BJ (cell line): ENCODE measurements around the gene NRGN. TPM values are rescaled to one million over a fixed set of nuclear protein-coding genes. Genes with fewer than 3 reads are reported as not detected.
A peak's percentile ranks its signal among the peaks of the same experiment; 100 is the strongest.

Source experiments
- CTCF ChIA-PET: fragments of 350-600 bp; formaldehyde crosslinking; extraction: SDS; loops from one replicate; lab custom pipeline; 2021; ENCODE audit warnings: antibody characterized with exemption, inconsistent platforms; lab: Yijun Ruan, JAX
- POLR2A ChIA-PET: fragments of 300-600 bp; sonication (Branson Sonifier 250); formaldehyde crosslinking; extraction: SDS; loops from one replicate; lab custom pipeline; 2021; ENCODE audit warnings: antibody characterized with exemption; lab: Charles Lee
- DNase-seq: peaks from one replicate; pipeline ENCODE4 v3.0.0-alpha.2; 2011; ENCODE audit warnings: low read depth
- H3K27me3 ChIP-seq: 2 replicates; pipeline ENCODE4 v1.6.0; 2011; ENCODE audit warnings: low read length; ENCODE audit not compliant: control insufficient read depth, insufficient read depth
- H3K36me3 ChIP-seq: 2 replicates; pipeline ENCODE4 v1.5.1; 2011; ENCODE audit warnings: low read length; ENCODE audit not compliant: control insufficient read depth, insufficient read depth
- H3K4me3 ChIP-seq: 2 replicates; pipeline ENCODE4 v1.5.1; 2011; ENCODE audit warnings: low read depth, mild to moderate bottlenecking, control low read depth, low read length
- CTCF ChIP-seq: IDR thresholded peaks from 2 replicates; pipeline ENCODE4 v1.5.1; 2011; ENCODE audit warnings: low read depth, mild to moderate bottlenecking, control low read depth, inconsistent platforms, low read length, moderate library complexity; ENCODE audit not compliant: insufficient read depth
- polyA plus RNA-seq: library from polyadenylated mRNA; depleted of rRNA; stranded (reverse); fragments of >200 nt; gene quantifications from 2 replicates; pipeline ENCODE4 v1.2.3, GENCODE V29; 2011

Gene NRGN
- polyA plus RNA-seq, 1 experiment, result 1.6 TPM

DNA sequence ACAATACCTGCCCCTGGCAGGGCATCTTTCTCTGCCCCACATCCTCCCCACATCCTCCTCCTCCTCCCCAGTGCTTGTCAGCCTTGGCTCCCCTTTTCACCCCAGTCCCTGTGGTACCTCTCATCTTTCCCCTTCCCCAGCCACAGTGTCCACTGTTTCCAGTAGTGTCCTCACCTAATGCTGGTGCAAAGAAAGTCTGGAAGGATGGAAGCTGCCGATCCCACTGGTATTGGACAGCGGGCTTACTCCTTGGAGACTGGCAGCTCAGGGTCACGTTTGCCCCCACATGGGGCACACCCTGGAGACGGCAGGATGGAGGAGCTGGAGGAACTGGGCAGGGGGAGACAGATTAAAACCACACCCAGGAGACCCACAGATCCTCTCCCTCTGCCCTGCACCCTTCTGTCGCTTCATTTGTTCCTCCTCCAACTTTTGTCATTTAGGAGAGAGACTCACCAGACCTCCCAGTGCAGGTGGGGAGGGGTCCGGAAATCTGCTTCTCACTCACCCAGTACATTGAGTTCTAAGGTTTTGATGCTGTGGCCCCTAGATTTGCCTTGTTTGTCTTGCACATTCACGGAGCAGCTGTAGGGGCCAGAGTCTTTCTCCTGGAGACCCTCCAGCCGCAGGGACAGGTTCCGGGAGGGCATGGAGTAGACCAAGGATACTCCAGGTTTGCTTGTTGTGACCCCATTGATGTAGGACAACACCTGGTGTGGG, 16.5 kb downstream of the NRGN start:
- CTCF ChIA-PET, result interaction anchor here (0.9 to 2.5 kb wide), 5 partner anchors 10 to 110 kb away, joined by 3 to 11 read pairs (median 5); partner anchors contain the start of gene ROBO3
- peaks cover 23% of the 10 kb centered on the region for H3K27me3 ChIP-seq
- POLR2A ChIA-PET, result no interaction called here

DNA sequence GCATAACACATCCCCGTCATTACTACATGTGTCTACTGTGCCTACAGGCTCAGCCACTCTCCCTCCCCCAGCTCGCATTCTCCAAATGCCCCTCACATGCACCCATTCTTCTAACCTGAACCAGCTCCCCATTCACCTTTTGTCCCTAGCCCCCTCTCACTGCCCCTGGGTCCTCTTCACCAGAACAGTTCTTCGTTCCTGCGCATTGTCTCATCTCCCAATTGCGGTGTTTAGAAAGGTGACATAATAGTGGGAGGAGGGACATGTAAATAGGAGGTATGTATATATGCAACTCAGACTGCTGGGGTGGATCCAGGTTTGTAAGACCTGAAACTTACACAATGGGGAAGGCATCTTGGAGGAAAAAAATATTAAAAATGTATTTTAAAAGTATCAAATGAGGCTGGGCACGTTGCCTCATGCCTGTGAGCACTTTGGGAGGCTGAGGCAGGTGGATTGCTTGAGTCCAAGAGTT, 17.0 kb downstream of the NRGN start:
- CTCF ChIA-PET, result interaction anchor here (0.9 to 2.5 kb wide), 5 partner anchors 10 to 109 kb away, joined by 3 to 11 read pairs (median 5); partner anchors contain the start of gene ROBO3
- no peak overlapping the region for H3K4me3 ChIP-seq
- DNase-seq, result no peak
- TF ChIP-seq CTCF, result no peak
- peaks cover 22% of the 10 kb centered on the region for H3K27me3 ChIP-seq
- no peaks in the 10 kb centered on the region for H3K36me3 ChIP-seq
- POLR2A ChIA-PET, result no interaction called here

More for the DNA sequence above, 16.5 kb downstream of the NRGN start:
- no peak for TF ChIP-seq CTCF
- no peak for DNase-seq
- Histone ChIP-seq H3K36me3 (no peaks in the 10 kb centered on the region), H3K4me3 (no peak overlapping the region)

DNA sequence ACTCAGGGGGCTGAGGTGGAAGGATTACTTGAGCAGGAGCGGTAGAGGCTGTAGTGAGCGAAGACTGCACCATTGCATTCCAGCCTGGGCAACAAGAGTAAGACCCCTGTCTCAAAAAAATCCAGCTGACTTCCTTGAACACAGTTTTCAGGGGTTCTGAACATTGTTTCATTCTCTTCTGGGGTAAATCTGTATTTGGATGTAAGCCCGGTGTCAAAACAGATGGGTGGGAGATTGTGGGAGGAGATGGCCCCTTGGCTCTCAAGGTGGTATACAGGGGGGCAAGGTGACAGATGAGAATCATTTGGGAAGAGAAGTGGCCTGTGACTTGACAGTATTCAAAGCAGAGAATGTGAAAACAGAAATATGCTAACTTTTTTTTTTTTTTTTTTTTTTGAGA, 17.6 kb downstream of the NRGN start:
- POLR2A ChIA-PET, result no interaction called here
- DNase-seq, result no peak
- Histone ChIP-seq H3K4me3 (no peak overlapping the region), H3K36me3 (no peaks in the 10 kb centered on the region), H3K27me3 (peaks cover 22% of the 10 kb centered on the region)
- no peak for TF ChIP-seq CTCF
- CTCF ChIA-PET, result interaction anchor here (0.9 to 2.5 kb wide), 8 partner anchors 11 to 109 kb away, joined by 3 to 11 read pairs (median 6); partner anchors contain the start of gene ROBO3

DNA sequence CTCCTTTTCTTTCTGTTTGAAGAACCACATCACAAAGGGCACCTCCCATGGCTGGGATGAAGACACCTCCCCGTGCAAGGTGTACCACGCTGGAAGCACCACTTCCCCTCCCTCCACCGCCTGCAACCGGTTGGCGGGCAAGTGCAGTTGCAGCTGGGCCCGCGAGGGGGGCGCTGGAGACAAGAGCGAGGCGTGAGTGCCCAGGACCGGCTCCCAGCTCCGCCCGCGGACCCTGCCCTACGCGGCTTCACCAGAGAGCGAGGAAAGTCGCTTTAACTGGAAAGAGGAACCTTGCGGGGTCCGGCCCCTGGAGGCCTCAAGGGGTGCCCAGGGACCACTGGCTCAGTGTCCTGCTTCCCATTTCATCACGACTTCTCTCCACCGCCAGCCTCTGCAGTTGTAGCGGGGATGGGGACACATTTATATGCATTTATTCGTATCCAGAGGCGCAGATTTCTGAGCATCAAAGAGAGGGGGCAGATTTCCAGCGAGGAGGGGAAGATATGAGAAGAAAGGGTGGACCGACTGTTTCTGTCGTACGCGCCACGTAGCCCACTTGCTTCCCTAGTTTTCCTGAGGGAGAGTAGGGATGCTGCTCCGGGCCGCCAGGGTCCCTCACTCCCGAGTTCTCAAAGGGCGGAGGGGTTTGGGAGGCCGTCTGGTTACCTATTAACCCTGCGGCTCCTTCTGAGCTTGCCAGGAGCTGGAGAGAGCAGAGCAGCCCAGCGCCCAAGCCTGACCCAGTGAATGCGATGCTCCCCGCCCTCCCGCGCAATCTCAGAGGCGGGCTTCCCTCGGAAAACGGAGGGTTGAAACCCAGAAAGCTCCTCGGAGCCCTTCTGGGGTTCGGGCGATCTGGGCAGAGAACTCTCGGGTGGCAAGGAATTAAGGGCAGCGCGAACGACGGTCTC, 18.9 kb downstream of the NRGN start:
- no peak for DNase-seq
- POLR2A ChIA-PET, result no interaction called here
- Histone ChIP-seq H3K36me3 (no peaks in the 10 kb centered on the region), H3K27me3 (peaks cover 23% of the 10 kb centered on the region), H3K4me3 (peak overlapping the region; percentile 33)
- CTCF ChIA-PET, result interaction anchor here (0.6 to 2.3 kb wide), 24 partner anchors 9 to 352 kb away, joined by 3 to 16 read pairs (median 4); partner anchors contain the start of genes ROBO3, SIAE, SPA17 and TBRG1
- peak; percentile 82 for TF ChIP-seq CTCF
